Muscle layer of duodenum (tissue), 2 donors: Measurements from ENCODE around the gene ANO8.

Source experiments
- H3K27ac ChIP-seq: one replicate; pipeline ENCODE4 v1.7.0; 2013; ENCODE audit warnings: mild to moderate bottlenecking, low read length
- H3K27me3 ChIP-seq: one replicate; pipeline ENCODE4 v1.7.0; 2013; ENCODE audit warnings: low read depth, mild to moderate bottlenecking, control low read depth, low read length
- H3K36me3 ChIP-seq, 2 donors: one replicate each; pipeline ENCODE4 v1.7.0; 2013; ENCODE audit warnings: low read length in 2 of 2, control low read depth in 1 of 2, mild to moderate bottlenecking in 1 of 2; ENCODE audit not compliant: insufficient read depth in 2 of 2, control insufficient read depth in 1 of 2
- H3K4me1 ChIP-seq, 2 donors: one replicate each; pipeline ENCODE4 v1.7.0; 2013; ENCODE audit warnings: low read length in 2 of 2, mild to moderate bottlenecking in 2 of 2, control low read depth in 1 of 2, moderate library complexity in 1 of 2; ENCODE audit not compliant: insufficient read depth in 2 of 2, control insufficient read depth in 1 of 2
- H3K4me3 ChIP-seq, 2 donors: one replicate each; pipeline ENCODE4 v1.7.0; 2013; ENCODE audit warnings: low read length in 2 of 2, low read depth in 1 of 2, mild to moderate bottlenecking in 1 of 2
- H3K9me3 ChIP-seq, 2 donors: one replicate each; pipeline ENCODE4 v1.7.0; 2013; ENCODE audit warnings: low read length in 2 of 2, control low read depth in 1 of 2, mild to moderate bottlenecking in 1 of 2; ENCODE audit not compliant: control insufficient read depth in 1 of 2
- donor health status: healthy.

The ANO8 gene

DNA sequence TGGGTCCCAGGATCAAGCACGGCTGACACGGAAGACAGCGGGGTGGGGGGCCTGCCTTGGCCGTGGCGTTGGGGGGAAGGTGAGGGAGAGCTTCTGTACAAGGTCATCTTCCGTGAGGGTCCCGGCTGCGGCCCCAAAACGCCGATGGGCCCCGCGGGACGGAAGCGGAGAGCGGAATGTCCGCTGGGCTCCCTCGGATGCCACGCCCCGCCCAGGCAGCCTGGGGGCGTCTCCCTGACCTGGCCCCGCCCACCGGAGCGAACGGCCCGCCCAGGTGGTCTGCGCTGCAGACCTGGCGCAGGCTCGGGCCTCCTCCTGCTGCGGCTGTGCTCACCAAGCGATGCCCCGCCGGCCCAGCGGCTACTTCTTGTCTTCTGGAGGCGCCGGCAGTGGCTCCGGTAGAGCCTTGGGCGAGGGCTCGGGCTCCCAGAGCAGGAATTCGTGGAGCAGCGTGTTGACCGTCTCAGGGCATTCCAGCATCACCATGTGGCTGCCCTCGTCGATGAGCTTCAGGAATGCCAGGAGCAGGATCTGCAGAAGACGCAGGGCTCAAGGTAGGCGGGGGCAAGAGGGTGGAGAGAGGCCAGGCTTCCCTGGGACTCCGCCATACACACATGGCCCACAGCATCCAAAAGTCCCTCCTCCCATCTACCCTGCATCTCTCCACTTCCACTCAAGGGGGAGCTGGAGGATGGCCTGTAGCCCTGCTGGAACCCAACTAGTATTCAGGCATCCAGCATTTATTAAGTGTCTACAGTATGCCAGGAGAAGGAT is 42.2 kb downstream of the ANO8 start:
- no peaks in the 10 kb centered on the region for H3K27me3 ChIP-seq
- no peak overlapping the region for H3K27ac ChIP-seq
- peak overlapping the region; percentile 55 to 79 for H3K4me3 ChIP-seq
- H3K9me3 ChIP-seq = no peaks in the 10 kb centered on the region
- H3K36me3 ChIP-seq = peaks cover 0 to 6% of the 10 kb centered on the region in 2 donors
- peaks cover 0 to 10% of the 10 kb centered on the region in 2 donors for H3K4me1 ChIP-seq

GRCh38 chr19:17289489-17289888 is 45.2 kb downstream of the ANO8 start:
- H3K4me3 ChIP-seq = no peak overlapping the region
- peaks cover 0 to 6% of the 10 kb centered on the region in 2 donors for H3K36me3 ChIP-seq
- peaks cover 0 to 10% of the 10 kb centered on the region in 2 donors for H3K4me1 ChIP-seq
- H3K27ac ChIP-seq = no peak overlapping the region
- H3K9me3 ChIP-seq = no peaks in the 10 kb centered on the region
- no peaks in the 10 kb centered on the region for H3K27me3 ChIP-seq

- Histone ChIP-seq H3K36me3 (no peaks in the 10 kb centered on the region), H3K27ac (no peak overlapping the region), H3K9me3 (no peaks in the 10 kb centered on the region), H3K27me3 (no peaks in the 10 kb centered on the region), H3K4me3 (no peak overlapping the region), H3K4me1 (peaks cover 0 to 13% of the 10 kb centered on the region in 2 donors)
Measured at GRCh38 chr19:17286752-17287151, 47.9 kb downstream of the ANO8 start.

DNA sequence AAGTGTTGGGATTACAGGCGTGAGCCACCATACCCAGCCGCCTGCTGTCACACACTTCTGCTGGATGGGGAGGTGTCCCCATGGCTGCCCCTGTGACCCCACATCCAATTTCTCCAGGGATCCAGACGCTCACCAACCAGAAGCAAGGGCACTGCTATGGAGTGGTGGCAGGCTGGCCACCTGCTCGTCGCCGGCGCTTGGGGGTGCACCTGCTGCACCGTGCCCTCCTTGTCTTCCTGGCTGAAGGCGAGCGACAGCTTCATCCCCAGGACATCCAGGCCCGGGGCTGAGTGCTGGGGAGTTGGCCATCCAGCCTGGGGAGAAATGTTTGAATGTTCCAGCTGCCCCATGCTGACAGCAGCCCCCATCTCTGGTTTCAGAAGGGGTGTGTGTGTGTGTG is 48.4 kb downstream of the ANO8 start:
- H3K9me3 ChIP-seq = no peaks in the 10 kb centered on the region
- H3K4me1 ChIP-seq = peaks cover 0 to 18% of the 10 kb centered on the region in 2 donors
- H3K27me3 ChIP-seq = no peaks in the 10 kb centered on the region
- H3K27ac ChIP-seq = no peak overlapping the region
- no peaks in the 10 kb centered on the region for H3K36me3 ChIP-seq
- no peak overlapping the region for H3K4me3 ChIP-seq

DNA sequence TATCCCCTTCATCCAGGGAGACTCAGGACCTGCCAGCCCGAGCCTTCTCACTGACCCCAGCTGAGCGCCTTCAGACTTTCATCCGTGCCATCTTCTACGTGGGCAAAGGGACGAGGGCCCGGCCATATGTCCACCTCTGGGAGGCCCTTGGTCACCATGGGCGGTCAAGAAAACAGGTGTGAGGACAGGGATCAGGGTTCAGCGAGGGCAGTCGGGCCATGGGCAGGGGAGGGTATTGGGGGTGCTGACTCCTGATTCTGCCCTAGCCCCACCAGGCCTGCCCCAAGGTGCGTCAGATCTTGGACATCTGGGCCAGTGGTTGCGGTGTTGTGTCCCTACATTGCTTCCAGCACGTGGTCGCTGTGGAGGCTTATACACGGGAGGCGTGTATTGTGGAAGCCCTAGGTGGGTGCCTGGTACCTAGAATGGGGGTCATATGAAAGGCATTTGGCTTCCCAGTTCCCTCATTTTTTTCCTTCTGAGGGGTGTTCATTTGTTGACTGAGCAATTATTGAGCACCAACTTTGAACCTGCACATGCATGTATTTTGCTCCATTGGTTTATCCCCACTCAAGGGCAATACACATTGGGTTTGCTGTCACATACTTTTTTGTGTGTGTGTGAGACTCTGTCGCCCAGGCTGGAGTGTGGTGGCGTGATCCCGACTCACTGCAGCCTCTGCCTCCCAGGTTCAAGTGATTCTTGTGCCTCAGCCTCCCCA is 49.1 kb downstream of the ANO8 start:
- Histone ChIP-seq H3K27ac (no peak overlapping the region), H3K9me3 (no peaks in the 10 kb centered on the region), H3K36me3 (no peaks in the 10 kb centered on the region), H3K27me3 (no peaks in the 10 kb centered on the region), H3K4me1 (peaks cover 0 to 18% of the 10 kb centered on the region in 2 donors), H3K4me3 (no peak overlapping the region)

DNA sequence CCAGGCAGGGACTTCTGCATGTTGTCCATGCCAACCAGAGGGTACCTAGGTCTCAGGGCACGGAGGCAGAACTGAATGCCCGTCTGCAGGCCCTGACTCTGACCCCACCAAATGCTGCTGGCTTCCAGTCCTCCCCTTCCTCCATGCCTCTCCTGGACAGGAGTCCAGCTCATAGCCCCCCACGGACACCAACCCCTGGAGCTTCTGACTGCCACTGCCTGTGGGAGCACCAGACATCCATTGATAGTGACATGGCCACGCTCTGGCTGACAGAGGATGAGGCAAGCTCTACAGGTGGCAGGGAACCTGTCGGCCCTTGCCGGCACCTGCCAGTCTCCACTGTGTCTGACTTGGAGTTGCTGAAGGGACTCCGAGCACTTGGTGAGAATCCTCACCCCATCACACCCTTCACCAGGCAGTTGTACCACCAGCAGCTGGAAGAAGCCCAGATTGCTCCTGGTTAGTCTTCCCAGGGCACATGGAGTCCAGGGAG is 51.1 kb downstream of the ANO8 start:
- no peaks in the 10 kb centered on the region for H3K9me3 ChIP-seq
- H3K27ac ChIP-seq = no peak overlapping the region
- peaks cover 5 to 12% of the 10 kb centered on the region in 2 donors for H3K36me3 ChIP-seq
- H3K4me3 ChIP-seq = no peak overlapping the region
- peaks cover 0 to 15% of the 10 kb centered on the region in 2 donors for H3K4me1 ChIP-seq
- H3K27me3 ChIP-seq = no peaks in the 10 kb centered on the region

DNA sequence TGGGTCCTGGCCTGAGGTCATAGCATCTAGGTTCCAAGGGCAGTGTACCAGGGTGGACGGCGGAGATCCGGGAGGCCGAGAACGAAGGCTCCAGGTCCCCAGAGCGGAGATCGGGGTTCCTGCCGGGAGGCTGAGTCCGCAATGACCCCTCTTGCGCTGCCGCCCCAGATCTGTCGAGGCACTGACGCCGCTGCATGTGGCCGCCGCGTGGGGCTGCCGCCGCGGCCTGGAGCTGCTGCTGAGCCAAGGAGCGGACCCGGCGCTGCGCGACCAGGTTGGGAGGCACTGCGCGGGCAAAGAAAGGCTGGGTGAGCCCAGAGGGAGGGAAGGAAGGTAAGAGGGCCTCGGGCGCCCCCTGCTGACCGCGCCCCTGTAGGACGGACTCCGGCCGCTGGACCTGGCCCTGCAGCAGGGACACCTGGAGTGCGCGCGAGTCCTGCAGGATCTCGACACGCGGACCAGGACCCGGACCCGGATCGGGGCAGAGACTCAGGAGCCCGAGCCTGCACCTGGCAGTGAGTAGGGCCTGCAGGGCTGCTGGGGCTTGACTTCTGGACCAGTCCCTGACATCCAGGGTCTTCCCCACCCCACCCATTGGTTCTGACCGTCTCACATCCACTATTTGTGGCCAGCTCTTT is 52.0 kb downstream of the ANO8 start:
- Histone ChIP-seq H3K27me3 (no peaks in the 10 kb centered on the region), H3K27ac (no peak overlapping the region), H3K9me3 (no peaks in the 10 kb centered on the region), H3K4me1 (peaks cover 0 to 15% of the 10 kb centered on the region in 2 donors), H3K4me3 (peak overlapping the region; percentile 42 to 63), H3K36me3 (peaks cover 5 to 12% of the 10 kb centered on the region in 2 donors)

- peak within 1 kb of the TSS; percentile 42 to 63 for H3K4me3 ChIP-seq
- H3K27ac ChIP-seq = no peak within 1 kb of the TSS
- peaks cover 8 to 21% of the 10 kb centered on the region in 2 donors for H3K36me3 ChIP-seq
- H3K4me1 ChIP-seq = peaks cover 0 to 15% of the 10 kb centered on the region in 2 donors
- H3K27me3 ChIP-seq = no peaks in the 10 kb centered on the region
- no peaks in the 10 kb centered on the region for H3K9me3 ChIP-seq
Measured at GRCh38 chr19:17281391-17282304, 53.0 kb downstream of the ANO8 start, which contains the start of gene ANKLE1. Gene ANKLE1 (plus strand): TSS chr19:17281901. CDS start chr19:17281921, 20 bp downstream.

- H3K9me3 ChIP-seq = no peaks in the 10 kb centered on the region
- no peaks in the 10 kb centered on the region for H3K27me3 ChIP-seq
- H3K36me3 ChIP-seq = peaks cover 14 to 40% of the 10 kb centered on the region in 2 donors
- peaks cover 0 to 15% of the 10 kb centered on the region in 2 donors for H3K4me1 ChIP-seq
- no peak overlapping the region for H3K27ac ChIP-seq
- no peak overlapping the region for H3K4me3 ChIP-seq
Measured at GRCh38 chr19:17279436-17279835, 55.2 kb downstream of the ANO8 start.

- Histone ChIP-seq H3K27me3 (no peaks in the 10 kb centered on the region), H3K27ac (no peak overlapping the region), H3K4me3 (no peak overlapping the region), H3K9me3 (no peaks in the 10 kb centered on the region), H3K4me1 (no peaks in the 10 kb centered on the region), H3K36me3 (peaks cover 26 to 63% of the 10 kb centered on the region in 2 donors)
Measured at GRCh38 chr19:17275441-17276175, 59.0 kb downstream of the ANO8 start.
